HG02588 (cell line): ENCODE data around the gene C12orf60.

Experiments
- ATAC-seq: cut with Tn5 transposase; IDR thresholded peaks from one replicate; pipeline ENCODE4 v1.9.1; 2021; ENCODE audit warnings: mild to moderate bottlenecking, moderate library complexity; ENCODE audit not compliant: unreplicated experiment

C12orf60 gene

GRCh38 chr12:14871247-14871646, 67.8 kb downstream of the C12orf60 start:
- no peak for ATAC-seq

- ATAC-seq: no peak
Observed at GRCh38 chr12:14871886-14872285, 68.4 kb downstream of the C12orf60 start.

- no peak for ATAC-seq
Observed at GRCh38 chr12:14873440-14874185, 70.1 kb downstream of the C12orf60 start.
